Progenitor cell of endocrine pancreas (in vitro differentiated cells): Measurements from ENCODE around the gene SCYGR4. TPM values are rescaled to one million over a fixed set of nuclear protein-coding genes. Genes with fewer than 3 reads are reported as not detected.
"Not testable (repeated sequence)": the region's sequence is repeated elsewhere in the genome, so short reads cannot be mapped to it uniquely, and the experiment has no call there.

Experiments
- DNase-seq: peaks from one replicate; pipeline ENCODE4 v3.0.0; 2021; ENCODE audit warnings: low spot score; ENCODE audit not compliant: unreplicated experiment
- H3K27ac Mint-ChIP-seq: 2 replicates; pipeline ENCODE4 v1.8.0; 2021; ENCODE audit warnings: mild to moderate bottlenecking, moderate library complexity, mixed read lengths
- H3K27me3 Mint-ChIP-seq: 2 replicates; pipeline ENCODE4 v1.8.0; 2021; ENCODE audit warnings: mixed read lengths
- H3K36me3 Mint-ChIP-seq: 2 replicates; pipeline ENCODE4 v1.8.0; 2022; ENCODE audit warnings: mixed read lengths; ENCODE audit not compliant: insufficient read depth
- H3K4me1 Mint-ChIP-seq: 2 replicates; pipeline ENCODE4 v1.8.0; 2021; ENCODE audit warnings: low read depth, mixed read lengths
- H3K4me3 Mint-ChIP-seq: 2 replicates; pipeline ENCODE4 v1.8.0; 2021; ENCODE audit warnings: low read depth, mild to moderate bottlenecking, moderate library complexity, mixed read lengths
- H3K9me3 Mint-ChIP-seq: 2 replicates; pipeline ENCODE4 v1.8.0; 2021; ENCODE audit warnings: low read depth, mixed read lengths
- CTCF ChIP-seq: fragments of 200-600 bp; sonication (generic); IDR thresholded peaks from one replicate; pipeline ENCODE4 v1.5.0; 2021; ENCODE audit warnings: antibody characterized with exemption, mild to moderate bottlenecking; ENCODE audit not compliant: unreplicated experiment
- total RNA-seq: library from RNA; stranded (reverse); gene quantifications from 2 replicates; pipeline ENCODE4 v1.2.1, GENCODE V29; 2021

The SCYGR4 gene
- total RNA-seq, 1 donor from 2014 or later, result not detected

- no peak for TF ChIP-seq CTCF
- no peak overlapping the region for H3K4me3 Mint-ChIP-seq
- H3K4me1 Mint-ChIP-seq, result peaks cover 13% of the 10 kb centered on the region
Measured at GRCh38 chr2:227661827-227662226, 44.5 kb downstream of the SCYGR4 start.

GRCh38 chr2:227665189-227665940, 48.1 kb downstream of the SCYGR4 start:
- H3K36me3 Mint-ChIP-seq, result no peaks in the 10 kb centered on the region
- H3K4me3 Mint-ChIP-seq, result no peak overlapping the region
- no peaks in the 10 kb centered on the region for H3K9me3 Mint-ChIP-seq
- no peak for DNase-seq
- TF ChIP-seq CTCF, result no peak
- peaks cover 13% of the 10 kb centered on the region for H3K4me1 Mint-ChIP-seq
- no peaks in the 10 kb centered on the region for H3K27me3 Mint-ChIP-seq
- H3K27ac Mint-ChIP-seq, result no peak overlapping the region

More at GRCh38 chr2:227661827-227662226, 44.5 kb downstream of the SCYGR4 start:
- Mint-ChIP-seq H3K27me3 (no peaks in the 10 kb centered on the region), H3K27ac (no peak overlapping the region), H3K9me3 (no peaks in the 10 kb centered on the region), H3K36me3 (no peaks in the 10 kb centered on the region)
- DNase-seq, result no peak

- not testable (repeated sequence) for H3K27me3 Mint-ChIP-seq, H3K9me3 Mint-ChIP-seq, H3K4me1 Mint-ChIP-seq, DNase-seq, H3K27ac Mint-ChIP-seq, H3K4me3 Mint-ChIP-seq, H3K36me3 Mint-ChIP-seq
Measured at GRCh38 chr2:227666631-227667170, 49.4 kb downstream of the SCYGR4 start, which contains the start of gene SCYGR5. Gene SCYGR5, plus strand, starts transcription at chr2:227666804. Its CDS starts 0 bp downstream, at chr2:227666804.

Other genes starting within 250 kb of the SCYGR4 start
- not detected in 2 replicates for gene TM4SF20, start 238.2 kb upstream of the SCYGR4 start, total RNA-seq
- not detected in 2 replicates for gene SCYGR1, start 229.5 kb upstream of the SCYGR4 start, total RNA-seq
- gene AGFG1, start 145.3 kb upstream of the SCYGR4 start, total RNA-seq, result 74.5 and 82.2 TPM in 2 replicates
- gene SCYGR2, start 18.6 kb upstream of the SCYGR4 start, total RNA-seq, result not detected in 2 replicates
- not detected in 2 replicates for gene SCYGR3, start 2.7 kb upstream of the SCYGR4 start, total RNA-seq
- gene SCYGR5, start 49.3 kb downstream of the SCYGR4 start, total RNA-seq, result not detected in 2 replicates
- gene SLC19A3, start 100.5 kb downstream of the SCYGR4 start, total RNA-seq, result 34.3 and 36.4 TPM in 2 replicates
- not detected in 2 replicates for gene SCYGR6, start 107.3 kb downstream of the SCYGR4 start, total RNA-seq
- gene SCYGR7, start 110.8 kb downstream of the SCYGR4 start, total RNA-seq, result not detected in 2 replicates
- gene SCYGR8, start 128.4 kb downstream of the SCYGR4 start, total RNA-seq, result not detected in 2 replicates
- gene CCL20, start 196.3 kb downstream of the SCYGR4 start, total RNA-seq, result not detected in 2 replicates